Choroid plexus epithelial cell (primary cell): Measurements from ENCODE around the gene TMPRSS13.
"Not testable (repeated sequence)": the region's sequence is repeated elsewhere in the genome, so short reads cannot be mapped to it uniquely, and the experiment has no call there.

Experiments
- DNase-seq: peaks from one replicate; pipeline ENCODE4 v3.0.0-alpha.2; 2010; ENCODE audit warnings: low read depth
- H3K4me3 ChIP-seq: 2 replicates; pipeline ENCODE4 v1.5.1; 2011; ENCODE audit warnings: low read depth, mild to moderate bottlenecking, control low read depth, low read length, moderate library complexity
- TF ChIP-seq, protein P1 (sequence below): conservative IDR thresholded peaks from 2 replicates; pipeline ENCODE4 v1.5.1; 2011; ENCODE audit warnings: low read depth, mild to moderate bottlenecking, control low read depth, inconsistent platforms, low read length, moderate library complexity

Gene TMPRSS13

DNA sequence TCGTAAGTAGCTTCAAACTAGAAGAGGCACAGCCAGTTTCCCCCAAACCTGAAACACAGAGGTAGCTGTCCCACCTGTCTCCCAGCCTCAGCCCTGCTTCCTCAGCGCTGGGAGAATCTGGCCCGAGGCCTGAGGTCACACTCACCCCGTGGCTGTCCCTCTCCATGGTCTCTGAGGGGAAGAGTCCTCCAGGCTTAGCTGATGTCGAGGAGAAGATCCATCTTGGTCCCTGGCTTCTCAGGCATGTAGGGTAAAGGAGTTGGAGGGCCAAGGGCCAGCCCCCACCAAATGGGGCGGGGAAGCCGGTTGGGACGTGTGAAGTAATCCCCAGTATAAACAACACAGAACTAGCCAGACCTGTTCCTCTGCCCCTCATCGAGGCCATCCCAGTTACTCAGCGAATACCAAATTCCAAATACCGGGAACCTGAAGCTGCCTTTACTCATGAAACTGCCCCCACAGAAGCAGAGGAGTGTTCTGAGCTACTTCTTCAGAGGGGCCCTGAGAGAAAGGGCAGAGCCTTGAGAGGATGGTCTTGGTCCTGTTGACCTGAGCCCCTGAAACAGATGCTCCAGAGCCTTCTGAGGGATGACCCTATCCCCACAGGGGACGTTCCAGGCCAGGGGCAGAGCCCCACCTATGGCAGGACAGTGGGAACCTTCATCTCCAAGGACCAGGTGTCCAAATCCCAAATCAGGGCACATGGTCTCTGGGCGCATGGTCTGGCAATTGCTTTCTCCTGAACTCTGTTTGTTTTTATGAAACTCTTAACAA is at the start of gene TMPRSS13:
Gene TMPRSS13, minus strand, starts transcription at position 261 of the 774 bp plus-strand sequence. Its CDS starts 95 bp downstream, at position 166.
- no peak for DNase-seq
- TF ChIP-seq, protein P1, sequence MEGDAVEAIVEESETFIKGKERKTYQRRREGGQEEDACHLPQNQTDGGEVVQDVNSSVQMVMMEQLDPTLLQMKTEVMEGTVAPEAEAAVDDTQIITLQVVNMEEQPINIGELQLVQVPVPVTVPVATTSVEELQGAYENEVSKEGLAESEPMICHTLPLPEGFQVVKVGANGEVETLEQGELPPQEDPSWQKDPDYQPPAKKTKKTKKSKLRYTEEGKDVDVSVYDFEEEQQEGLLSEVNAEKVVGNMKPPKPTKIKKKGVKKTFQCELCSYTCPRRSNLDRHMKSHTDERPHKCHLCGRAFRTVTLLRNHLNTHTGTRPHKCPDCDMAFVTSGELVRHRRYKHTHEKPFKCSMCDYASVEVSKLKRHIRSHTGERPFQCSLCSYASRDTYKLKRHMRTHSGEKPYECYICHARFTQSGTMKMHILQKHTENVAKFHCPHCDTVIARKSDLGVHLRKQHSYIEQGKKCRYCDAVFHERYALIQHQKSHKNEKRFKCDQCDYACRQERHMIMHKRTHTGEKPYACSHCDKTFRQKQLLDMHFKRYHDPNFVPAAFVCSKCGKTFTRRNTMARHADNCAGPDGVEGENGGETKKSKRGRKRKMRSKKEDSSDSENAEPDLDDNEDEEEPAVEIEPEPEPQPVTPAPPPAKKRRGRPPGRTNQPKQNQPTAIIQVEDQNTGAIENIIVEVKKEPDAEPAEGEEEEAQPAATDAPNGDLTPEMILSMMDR = no peak
- H3K4me3 ChIP-seq = no peak within 1 kb of the TSS

DNA sequence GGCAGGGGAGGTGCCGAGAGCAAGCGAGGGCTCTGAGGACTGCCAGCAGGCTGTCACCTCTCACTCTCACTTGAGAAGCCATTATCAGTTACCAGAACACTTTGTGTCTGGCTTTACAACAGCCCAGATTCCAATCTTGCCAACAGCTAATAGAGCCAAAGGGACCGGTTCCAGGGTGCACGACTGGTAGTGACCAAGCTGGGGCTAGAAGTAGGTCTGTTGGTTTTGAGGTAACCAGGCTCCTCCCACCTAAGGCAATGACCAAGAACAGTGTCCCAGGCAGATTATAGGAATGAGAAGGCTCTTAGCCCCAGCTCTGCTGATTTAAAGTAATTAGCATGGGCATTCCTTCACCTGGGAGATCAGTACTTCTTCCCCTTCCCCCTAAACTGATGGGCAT is 49.8 kb upstream of the TMPRSS13 start:
- TF ChIP-seq, protein P1 = no peak
- no peak overlapping the region for H3K4me3 ChIP-seq
- no peak for DNase-seq

DNA sequence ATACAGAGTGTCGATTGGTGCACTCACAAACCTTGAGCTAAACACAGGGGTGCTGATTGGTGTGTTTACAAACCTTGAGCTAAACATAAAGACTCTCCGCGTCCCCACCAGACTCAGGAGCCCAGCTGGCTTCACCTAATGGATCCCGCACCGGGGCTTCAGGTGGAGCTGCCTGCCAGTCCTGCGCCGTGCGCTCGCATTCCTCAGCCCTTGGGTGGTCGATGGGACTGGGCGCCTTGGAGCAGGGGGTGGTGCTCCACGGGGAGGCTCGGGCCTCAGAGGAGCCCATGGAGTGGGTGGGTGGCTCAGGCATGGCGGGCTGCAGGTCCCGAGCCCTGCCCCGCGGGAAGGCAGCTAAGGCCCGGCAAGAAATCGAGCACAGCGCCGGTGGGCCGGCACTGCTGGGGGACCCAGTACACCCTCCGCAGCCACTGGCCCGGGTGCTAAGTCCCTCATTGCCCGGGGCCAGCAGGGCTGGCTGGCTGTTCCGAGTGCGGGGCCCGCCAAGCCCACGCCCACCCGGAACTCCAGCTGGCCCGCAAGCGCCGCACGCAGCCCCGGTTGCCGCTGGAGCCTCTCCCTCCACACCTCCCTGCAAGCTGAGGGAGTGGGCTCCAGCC is 49.2 kb upstream of the TMPRSS13 start:
- not testable (repeated sequence) for H3K4me3 ChIP-seq, DNase-seq

DNA sequence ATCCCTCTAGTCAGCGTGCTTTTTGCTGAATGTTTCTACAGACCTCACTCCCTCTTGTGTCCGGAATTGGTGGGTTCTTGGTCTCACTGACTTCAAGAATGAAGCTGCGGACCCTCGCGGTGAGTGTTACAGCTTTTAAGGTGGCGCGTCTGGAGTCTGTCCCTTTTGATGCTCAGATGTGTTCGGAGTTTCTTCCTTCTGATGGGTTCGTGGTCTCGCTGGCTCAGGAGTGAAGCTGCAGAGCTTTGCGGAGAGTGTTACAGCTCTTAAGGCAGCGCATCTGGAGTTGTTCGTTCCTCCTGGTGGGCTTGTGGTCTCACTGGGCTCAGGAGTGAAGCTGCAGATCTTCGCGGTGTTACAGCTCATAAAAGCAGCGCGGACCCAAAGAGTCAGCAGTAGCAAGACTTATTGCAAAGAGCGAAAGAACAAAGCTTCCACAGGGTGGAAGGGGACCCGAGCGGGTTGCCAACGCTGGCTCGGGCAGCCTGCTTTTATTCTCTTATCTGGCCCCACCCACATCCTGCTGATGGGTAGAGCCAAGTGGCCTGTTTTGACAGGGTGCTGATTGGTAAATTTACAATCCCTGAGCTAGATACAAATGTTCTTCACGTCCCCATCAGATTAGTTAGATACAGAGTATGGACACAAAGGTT is 48.5 kb upstream of the TMPRSS13 start:
- not testable (repeated sequence) for DNase-seq, H3K4me3 ChIP-seq

DNA sequence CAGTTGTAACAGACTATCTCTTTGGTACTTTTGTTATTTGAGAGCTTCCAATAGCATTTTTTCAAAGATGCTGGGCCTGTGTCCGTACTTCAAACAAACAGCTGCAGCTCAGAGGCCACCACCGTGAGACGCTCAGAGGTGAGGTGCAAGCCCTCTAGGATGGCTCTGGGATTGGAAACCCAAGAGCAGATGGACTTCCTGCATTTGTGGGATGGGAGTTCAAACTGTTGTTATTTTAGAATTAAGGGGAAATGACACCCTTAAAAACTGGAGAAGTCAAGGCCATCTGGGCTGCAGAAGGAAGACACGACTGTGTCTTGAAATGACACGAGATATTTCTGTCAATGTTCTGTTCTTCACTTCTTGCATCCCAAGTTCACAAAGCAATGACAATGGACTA is 47.8 kb upstream of the TMPRSS13 start:
- no peak overlapping the region for H3K4me3 ChIP-seq
- TF ChIP-seq, protein P1 = no peak
- DNase-seq = no peak

DNA sequence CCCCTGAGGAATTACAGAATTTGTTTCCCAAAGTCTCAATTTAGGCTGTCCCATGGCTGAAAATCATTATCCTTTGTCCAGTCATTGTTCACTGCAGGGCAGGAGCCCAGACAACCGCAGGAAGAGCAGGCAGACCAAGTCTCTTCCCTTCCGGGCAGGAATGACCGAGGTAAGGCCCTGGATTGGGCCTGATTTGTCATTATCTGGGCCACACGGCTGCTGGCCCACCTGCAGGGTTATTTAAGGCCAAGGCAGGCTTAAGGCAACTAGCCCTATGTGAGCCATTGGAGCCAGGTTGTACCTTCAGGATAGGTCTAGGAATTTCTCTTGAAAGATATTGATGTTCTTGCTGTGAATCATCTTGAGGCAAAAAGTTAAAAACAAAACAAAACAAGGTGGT is 47.2 kb upstream of the TMPRSS13 start:
- no peak for DNase-seq
- H3K4me3 ChIP-seq = no peak overlapping the region
- TF ChIP-seq, protein P1 = no peak

DNA sequence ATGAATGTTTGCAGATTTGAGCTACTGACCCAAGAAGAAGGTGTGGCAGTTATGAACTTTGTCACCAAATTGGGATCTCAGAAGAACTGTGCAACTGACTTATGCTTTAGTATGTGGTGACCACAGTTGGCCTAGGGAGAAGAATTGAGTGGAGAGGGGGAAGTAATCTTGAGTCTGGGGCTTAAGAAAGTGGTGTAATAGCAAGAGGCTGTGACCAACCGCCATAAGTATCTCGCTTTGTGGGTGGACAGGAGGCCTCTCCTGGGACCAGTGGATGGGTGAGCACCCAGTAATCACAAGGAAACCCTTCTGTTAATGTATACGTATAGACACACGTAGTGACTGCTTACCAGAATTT is 44.3 kb upstream of the TMPRSS13 start:
- TF ChIP-seq, protein P1 = no peak
- no peak for DNase-seq

More for the DNA sequence above, 44.3 kb upstream of the TMPRSS13 start:
- H3K4me3 ChIP-seq = no peak overlapping the region
